Activated naive CD4-positive, alpha-beta T cell treated with anti-CD3 and anti-CD28 coated beads, Interleukin-2, amount 50 U/mL, for 72 hours (primary cell): ENCODE measurements around the gene CDKL1. TPM values are rescaled to one million over a fixed set of nuclear protein-coding genes. Genes with fewer than 3 reads are reported as not detected.
A peak's percentile ranks its signal among the peaks of the same experiment; 100 is the strongest.
"Not testable (repeated sequence)": the region's sequence is repeated elsewhere in the genome, so short reads cannot be mapped to it uniquely, and the experiment has no call there.

Experiments
- ATAC-seq, 2 donors: fragments of 150-1000 bp; cut with Tn5 transposase; 2 replicates each; pipeline ENCODE4 v1.10.0; 2021; ENCODE audit warnings: mild to moderate bottlenecking in 2 of 2, moderate library complexity in 2 of 2
- DNase-seq, 2 donors: peaks; one replicate each; pipeline ENCODE4 v3.0.0; 2021 to 2022; ENCODE audit warnings: low spot score in 2 of 2
- H3K27ac Mint-ChIP-seq, 2 donors: one replicate each; pipeline ENCODE4 v1.8.0; 2022; ENCODE audit warnings: mild to moderate bottlenecking in 2 of 2, mixed read lengths in 2 of 2
- H3K36me3 Mint-ChIP-seq, 2 donors: one replicate each; pipeline ENCODE4 v1.8.0; 2022; ENCODE audit warnings: mixed read lengths in 2 of 2
- H3K9me3 Mint-ChIP-seq, 2 donors: one replicate each; pipeline ENCODE4 v1.8.0; 2022; ENCODE audit warnings: mixed read lengths in 2 of 2
- total RNA-seq, 2 donors: library from RNA; stranded (reverse); gene quantifications; one replicate each; pipeline ENCODE4 v1.2.3, GENCODE V29; 2022

The CDKL1 gene
- total RNA-seq, 2 donors from 2014 or later = 4.3 to 6.1 TPM

DNA sequence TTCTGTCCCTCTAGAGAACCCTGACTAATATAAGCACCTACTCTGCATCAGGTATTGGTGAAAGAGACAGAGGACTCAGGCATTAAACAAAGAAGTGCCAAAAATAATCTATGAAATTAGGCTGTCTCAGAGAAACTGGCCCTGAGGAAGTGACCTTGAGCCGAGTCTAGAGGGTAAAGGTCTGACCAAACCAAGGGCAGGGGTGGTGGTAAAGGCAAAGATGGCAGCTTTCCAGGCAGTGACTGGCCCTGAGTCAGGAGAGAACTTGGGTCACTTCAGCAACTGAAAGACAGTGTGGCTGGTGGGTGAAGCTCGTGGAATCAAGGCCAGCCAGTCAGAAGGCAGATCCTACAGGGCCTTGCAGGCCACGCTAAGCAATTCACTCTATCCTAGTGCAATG is 30.6 kb downstream of the CDKL1 start:
- H3K27ac Mint-ChIP-seq = peak overlapping the region in 1 of 2 donors; percentile 4
- ATAC-seq (no peak), DNase-seq (no peak)
- H3K9me3 Mint-ChIP-seq = peaks cover 0 to 10% of the 10 kb centered on the region in 2 donors
- H3K36me3 Mint-ChIP-seq = peaks cover 10 to 15% of the 10 kb centered on the region in 2 donors

DNA sequence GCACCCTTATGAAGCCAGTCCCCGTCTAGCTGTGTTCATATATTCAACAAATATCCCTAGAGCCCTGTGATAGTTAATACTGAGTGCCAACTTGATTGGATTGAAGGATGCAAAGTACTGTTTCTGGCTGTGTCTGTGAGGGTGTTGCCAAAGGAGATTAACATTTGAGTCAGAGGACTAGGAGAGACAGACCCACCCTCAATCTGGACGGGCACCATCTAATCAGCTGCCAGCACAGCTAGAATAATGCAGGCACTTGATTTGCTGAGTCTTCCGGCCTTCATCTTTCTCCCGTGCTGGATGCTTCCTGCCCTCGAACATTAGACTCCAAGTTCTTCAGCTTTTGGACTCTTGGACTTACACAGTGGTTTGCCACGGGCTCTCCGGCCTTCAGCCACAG is 31.1 kb downstream of the CDKL1 start:
- H3K9me3 Mint-ChIP-seq, ATAC-seq, DNase-seq: not testable (repeated sequence)
- Mint-ChIP-seq H3K36me3 (peaks cover 10 to 15% of the 10 kb centered on the region in 2 donors), H3K27ac (peak overlapping the region in 1 of 2 donors; percentile 4)

DNA sequence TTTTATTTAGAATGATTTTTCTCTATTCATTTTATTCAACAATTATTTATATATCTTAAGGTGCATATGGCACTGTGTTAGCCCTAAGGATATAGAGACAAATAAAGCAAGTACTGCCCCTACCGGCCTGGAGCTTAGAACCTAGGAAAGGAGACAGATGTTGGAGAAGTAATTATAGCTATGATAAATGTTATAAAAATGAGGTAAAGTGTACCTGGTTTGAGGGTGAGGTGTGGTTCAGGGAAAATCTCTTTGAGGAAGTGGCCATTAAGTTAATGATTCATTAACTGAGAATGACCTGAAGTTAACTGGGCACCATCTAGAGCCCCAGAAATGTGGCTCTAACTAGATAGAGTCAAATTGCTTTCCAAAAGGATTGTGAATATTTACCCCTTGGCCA is 31.9 kb downstream of the CDKL1 start:
- H3K36me3 Mint-ChIP-seq = peaks cover 10 to 15% of the 10 kb centered on the region in 2 donors
- no peak overlapping the region for H3K27ac Mint-ChIP-seq
- H3K9me3 Mint-ChIP-seq = peaks cover 0 to 4% of the 10 kb centered on the region in 2 donors
- DNase-seq = no peak
- ATAC-seq = no peak

DNA sequence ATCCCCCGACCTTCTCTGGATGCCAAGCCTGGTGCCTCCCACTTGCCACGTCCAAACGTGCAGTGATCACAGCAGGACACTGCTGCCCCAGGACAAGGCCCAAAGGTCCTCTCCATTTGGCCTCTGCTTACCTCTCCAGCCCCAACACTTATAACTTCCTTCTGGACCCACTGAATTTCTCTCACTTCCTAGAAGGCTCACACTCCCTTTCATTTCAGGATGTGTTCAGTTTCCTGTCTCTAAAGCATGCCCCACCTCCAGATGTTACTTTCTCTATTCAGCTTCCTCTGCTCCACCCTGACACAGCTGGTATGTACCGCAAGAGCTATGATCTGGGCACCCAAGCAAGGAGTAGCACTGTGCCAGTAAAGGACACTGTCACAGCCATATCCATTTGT is 33.0 kb downstream of the CDKL1 start:
- peak overlapping the region; percentile 86 to 94 for H3K27ac Mint-ChIP-seq
- ATAC-seq = peak; percentile 93 to 97
- peak in 1 of 2 donors; percentile 45 for DNase-seq
- H3K9me3 Mint-ChIP-seq = peaks cover 0 to 4% of the 10 kb centered on the region in 2 donors
- H3K36me3 Mint-ChIP-seq = peaks cover 10 to 15% of the 10 kb centered on the region in 2 donors

DNA sequence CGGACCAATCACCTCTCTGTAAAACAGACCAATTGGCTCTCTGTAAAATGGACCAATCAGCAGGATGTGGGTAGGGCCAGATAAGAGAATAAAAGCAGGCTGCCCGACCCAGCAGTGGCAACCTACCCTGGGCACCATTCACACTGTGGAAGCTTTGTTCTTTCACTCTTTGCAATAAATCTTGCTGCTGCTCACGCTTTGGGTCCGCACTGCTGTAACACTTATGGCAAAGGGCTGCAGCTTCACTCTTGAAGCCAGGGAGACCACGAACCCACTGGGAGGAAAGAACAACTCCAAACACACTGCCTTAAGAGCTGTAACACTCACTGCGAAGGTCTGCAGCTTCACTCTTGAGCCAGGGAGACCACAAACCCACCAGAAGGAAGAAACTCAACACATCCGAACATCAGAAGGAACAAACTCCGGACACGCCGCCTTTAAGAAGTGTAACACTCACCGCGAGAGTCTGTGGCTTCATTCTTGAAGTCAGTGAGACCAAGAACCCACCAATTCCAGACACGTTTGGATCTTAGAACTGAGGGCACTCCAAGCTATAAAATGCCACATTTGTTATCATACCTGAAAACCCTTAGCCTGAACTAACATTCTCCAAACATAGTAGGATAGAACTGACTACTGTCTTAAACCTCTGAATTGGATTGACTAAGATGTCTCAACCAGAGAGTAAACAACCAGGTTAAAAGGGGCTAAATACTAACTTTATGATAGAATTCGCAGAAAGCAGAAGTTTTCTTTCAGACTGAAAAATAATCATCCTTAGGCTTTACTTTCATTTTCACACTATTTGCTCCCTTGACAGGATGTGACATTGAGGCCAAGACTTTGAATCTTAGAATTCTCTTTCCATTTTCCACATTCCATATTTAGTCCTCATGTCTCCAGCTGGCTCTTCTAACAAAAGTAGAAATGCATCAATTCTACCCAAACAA is 33.6 kb downstream of the CDKL1 start:
- peak; percentile 37 to 67 for ATAC-seq
- Mint-ChIP-seq H3K36me3 (peaks cover 10 to 15% of the 10 kb centered on the region in 2 donors), H3K9me3 (peaks cover 0 to 4% of the 10 kb centered on the region in 2 donors), H3K27ac (peak overlapping the region; percentile 93 to 94)
- peak in 1 of 2 donors; percentile 24 for DNase-seq

DNA sequence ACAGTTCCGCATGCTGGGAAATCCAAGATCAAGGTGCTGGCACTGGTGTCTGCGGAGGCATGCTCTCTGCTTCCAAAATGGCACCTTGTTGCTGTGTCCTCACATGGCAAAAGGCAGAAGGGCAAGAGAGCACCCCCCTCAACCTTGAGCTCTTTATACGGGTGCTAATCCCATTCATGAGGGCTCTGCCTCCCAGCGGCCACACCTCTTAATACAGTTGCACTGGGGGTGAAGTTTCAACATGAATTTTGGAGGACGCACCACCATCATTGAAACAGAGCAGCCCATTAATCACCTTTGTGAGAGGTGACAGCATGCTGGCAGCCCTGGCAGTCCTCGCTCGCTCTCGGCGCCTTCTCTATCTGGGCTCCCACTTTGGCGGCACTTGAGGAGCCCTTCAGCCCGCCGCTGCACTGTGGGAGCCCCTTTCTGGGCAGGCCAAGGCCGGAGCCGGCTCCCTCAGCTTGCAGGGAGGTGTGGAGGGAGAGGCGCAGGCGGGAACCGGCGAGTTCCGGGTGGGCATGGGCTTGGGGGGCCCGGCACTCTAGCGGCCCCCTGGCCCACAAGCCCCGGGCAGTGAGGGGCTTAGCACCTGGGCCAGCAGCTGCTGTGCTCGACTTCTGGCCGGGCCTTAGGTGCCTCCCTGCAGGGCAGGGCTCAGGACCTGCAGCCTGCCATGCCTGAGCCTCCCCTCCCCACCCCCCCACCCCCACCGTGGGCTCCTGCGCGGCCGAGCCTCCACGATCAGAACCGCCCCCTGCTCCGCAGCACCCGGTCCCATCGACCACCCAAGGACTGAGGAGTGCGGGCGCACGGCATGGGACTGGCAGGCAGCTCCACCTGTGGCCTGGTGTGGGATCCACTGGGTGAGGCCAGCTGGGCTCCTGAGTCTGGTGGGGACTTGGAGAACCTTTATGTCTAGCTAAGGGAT is 34.9 kb downstream of the CDKL1 start:
- ATAC-seq, H3K9me3 Mint-ChIP-seq, H3K27ac Mint-ChIP-seq, DNase-seq: not testable (repeated sequence)
- peaks cover 10 to 15% of the 10 kb centered on the region in 2 donors for H3K36me3 Mint-ChIP-seq

DNA sequence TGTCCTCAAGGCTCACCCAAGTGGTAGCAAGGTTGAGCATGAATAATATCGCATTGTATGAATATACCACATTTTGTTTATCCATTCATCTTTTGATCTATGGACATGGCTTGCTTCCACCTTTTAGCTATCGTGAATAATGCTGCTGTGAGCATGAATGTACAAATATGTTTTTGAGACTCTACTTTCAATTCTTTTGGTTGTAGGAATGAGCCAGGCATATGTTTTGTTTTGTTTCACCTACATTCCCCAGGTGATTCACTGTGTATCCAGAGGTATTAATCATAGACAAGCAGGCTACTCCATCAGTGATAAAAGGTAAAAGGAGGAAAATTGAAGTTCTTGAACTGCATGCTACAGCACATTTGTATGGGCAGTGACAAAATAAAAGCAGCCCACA is 35.8 kb downstream of the CDKL1 start:
- Mint-ChIP-seq H3K36me3 (peaks cover 10 to 15% of the 10 kb centered on the region in 2 donors), H3K27ac (no peak overlapping the region), H3K9me3 (peaks cover 0 to 4% of the 10 kb centered on the region in 2 donors)
- ATAC-seq (no peak), DNase-seq (no peak)

DNA sequence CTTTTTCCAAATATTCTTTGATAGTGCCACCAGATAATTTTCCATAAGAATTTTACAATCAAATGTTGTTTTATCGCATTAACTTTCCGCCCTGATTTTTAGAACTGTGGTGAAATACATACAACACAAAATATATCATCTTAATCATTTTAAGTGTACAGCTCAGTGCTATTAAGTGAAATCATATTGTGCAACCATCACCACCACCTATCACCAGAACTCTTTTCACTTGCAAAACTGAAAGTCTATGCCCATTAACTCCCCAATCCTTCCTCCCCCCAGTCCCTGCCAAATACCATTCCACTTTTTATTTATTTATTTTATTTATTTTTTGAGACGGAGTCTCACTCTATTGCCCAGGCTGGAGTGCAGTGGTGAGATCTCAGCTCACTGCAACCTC is 36.6 kb downstream of the CDKL1 start:
- peaks cover 0 to 4% of the 10 kb centered on the region in 2 donors for H3K9me3 Mint-ChIP-seq
- H3K36me3 Mint-ChIP-seq = peaks cover 10 to 15% of the 10 kb centered on the region in 2 donors
- ATAC-seq (no peak), DNase-seq (no peak)
- H3K27ac Mint-ChIP-seq = no peak overlapping the region

DNA sequence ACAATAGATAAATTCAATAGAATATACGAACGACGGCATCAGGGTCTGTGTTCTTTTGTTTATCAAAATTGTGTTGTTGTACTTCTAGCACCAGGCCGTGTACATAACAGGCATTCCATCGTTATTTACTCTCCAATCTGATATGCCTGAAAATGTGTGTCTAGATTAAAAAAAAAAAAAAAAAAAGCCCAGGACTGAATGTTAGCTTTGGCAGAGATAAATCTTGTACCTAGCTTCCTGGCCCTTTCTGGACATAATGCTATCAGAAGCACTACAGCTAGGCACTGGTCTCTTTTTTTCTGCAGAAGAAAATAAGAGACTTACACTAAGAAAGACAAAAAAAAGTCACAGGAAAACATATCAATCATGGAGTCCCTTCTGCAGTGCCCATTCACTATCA is 37.0 kb downstream of the CDKL1 start:
- H3K36me3 Mint-ChIP-seq = peaks cover 10 to 15% of the 10 kb centered on the region in 2 donors
- no peak overlapping the region for H3K27ac Mint-ChIP-seq
- H3K9me3 Mint-ChIP-seq = peaks cover 0 to 4% of the 10 kb centered on the region in 2 donors

DNA sequence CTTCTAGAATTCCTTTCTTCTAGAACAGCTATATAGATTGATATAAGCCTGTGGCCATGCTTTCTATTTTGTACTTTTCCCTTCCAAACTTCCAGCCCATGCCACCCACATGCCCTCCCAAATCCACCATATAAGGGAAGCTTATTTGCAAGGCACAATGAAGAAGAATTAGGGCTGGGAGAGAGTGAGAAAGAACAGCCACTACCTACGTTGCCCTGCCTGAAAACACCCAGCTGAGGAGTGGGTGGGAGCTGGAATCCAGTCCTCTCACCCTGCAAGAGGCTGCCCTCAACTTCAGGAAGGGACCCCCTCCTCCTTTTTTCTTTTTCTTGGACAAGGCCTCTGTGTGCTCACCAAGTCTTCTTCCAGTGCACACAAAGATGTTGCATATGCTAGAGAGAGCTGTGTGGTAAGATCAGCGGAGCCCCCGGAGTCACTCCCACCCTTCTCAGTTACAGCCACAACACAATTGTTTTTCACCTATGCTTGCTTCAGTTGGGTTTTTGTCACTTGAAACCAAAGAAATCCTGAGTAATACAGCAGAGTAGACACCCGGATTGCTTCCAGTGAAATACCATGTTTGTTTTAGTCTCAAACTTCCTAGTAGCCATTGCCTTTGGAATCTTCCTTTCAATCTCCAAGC is 38.8 kb downstream of the CDKL1 start:
- Mint-ChIP-seq H3K27ac (no peak overlapping the region), H3K9me3 (peaks cover 0 to 4% of the 10 kb centered on the region in 2 donors), H3K36me3 (peaks cover 6 to 7% of the 10 kb centered on the region in 2 donors)
- DNase-seq (no peak), ATAC-seq (no peak)

More for the DNA sequence above, 37.0 kb downstream of the CDKL1 start:
- no peak for ATAC-seq
- no peak for DNase-seq

DNA sequence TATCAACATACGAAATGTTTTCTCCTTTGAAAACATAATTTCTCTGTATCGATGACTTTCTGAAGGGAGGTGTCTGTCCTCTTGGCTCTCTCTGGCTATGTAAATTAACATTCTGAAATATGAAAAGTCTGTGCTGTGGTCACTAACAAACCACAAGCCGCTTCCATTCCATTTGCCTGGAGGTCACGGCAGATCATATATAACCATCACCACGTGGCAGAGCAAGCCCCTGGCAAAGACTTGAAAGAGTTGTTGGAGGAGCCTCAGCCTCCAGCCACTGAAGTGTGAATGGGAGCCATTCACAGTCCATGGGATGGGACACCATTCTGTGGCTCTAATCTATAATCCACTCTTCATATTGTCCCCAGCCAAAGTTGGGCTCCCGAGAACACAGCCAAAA is 39.6 kb downstream of the CDKL1 start:
- no peaks in the 10 kb centered on the region for H3K9me3 Mint-ChIP-seq
- no peaks in the 10 kb centered on the region for H3K36me3 Mint-ChIP-seq
- DNase-seq (no peak), ATAC-seq (no peak)
- no peak overlapping the region for H3K27ac Mint-ChIP-seq

DNA sequence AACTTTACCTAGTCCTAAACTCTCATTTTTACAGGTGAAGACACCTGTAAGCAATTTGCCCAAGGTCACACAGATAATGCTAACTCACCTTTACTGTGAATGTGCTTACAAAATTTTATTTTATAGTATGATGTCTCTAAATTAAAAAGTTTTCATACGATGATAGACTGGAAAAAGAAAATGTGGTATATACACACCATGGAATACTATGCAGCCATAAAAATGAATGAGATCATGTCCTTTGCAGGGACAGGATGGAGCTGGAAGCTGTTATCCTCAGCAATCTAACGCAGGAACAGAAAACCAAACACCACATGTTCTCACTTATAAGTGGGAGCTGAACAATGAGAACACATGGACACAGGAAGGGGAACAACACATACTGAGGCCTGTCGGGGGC is 40.4 kb downstream of the CDKL1 start:
- ATAC-seq, H3K9me3 Mint-ChIP-seq, H3K36me3 Mint-ChIP-seq, DNase-seq, H3K27ac Mint-ChIP-seq: not testable (repeated sequence)

DNA sequence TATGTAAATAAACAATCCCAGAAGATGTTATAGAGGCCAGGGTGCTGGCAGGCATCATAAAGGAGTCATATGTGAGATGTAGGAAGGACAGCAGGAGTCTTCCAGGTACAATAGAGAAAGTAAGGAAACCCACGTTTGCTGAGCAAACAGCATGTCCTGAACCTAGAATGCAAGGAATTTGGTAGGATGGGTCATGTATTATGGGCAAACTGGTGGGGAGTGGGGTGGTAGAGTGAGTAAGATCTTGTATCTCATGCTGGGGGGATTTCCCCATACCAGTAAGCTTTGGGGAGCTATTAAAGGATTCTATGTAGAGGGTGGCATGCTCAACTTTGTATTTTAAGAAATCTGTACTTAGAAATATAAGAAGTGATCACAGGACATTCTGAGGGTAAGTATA is 41.0 kb downstream of the CDKL1 start:
- DNase-seq (no peak), ATAC-seq (peak in 1 of 2 donors; percentile 43)
- Mint-ChIP-seq H3K9me3 (no peaks in the 10 kb centered on the region), H3K36me3 (no peaks in the 10 kb centered on the region), H3K27ac (no peak overlapping the region)

DNA sequence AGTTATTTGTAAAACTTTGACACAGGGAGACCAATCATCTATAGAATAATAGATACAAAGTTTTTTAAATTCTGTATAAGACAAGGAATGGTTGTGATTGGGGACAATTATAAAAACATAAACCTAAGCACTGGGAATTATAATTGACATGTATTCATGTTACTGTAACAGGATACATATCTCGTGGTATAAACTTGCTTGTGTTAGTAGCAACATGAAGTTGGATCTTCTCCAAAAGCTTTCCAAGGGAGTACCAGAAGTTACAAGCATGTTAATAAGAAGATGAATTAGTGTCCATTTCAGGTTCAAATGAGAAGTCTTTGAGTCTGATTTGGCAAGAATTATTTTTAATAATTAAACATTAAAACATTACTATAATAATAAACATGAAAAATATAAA is 42.2 kb downstream of the CDKL1 start:
- ATAC-seq = no peak
- Mint-ChIP-seq H3K27ac (no peak overlapping the region), H3K9me3 (no peaks in the 10 kb centered on the region), H3K36me3 (no peaks in the 10 kb centered on the region)
- DNase-seq = no peak

DNA sequence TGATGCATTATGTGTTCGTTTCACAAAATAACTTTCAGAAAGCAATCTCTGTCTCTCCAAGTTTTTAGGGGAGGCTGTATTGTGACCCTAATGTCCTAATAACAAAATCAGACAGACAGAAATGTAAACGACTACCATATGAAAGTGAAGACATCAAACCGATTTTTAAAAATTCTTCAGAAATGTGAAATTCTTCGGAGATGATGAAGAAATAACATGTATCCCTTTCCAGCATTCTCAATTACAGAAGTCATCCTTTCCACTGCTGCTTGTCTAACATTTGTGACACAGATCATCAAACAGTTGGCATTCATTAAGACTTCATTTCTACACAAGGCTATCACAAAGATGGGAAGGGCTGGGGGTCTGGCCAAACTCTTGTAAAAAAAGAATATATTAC is 43.6 kb downstream of the CDKL1 start:
- H3K9me3 Mint-ChIP-seq = no peaks in the 10 kb centered on the region
- H3K27ac Mint-ChIP-seq = no peak overlapping the region
- no peak for ATAC-seq
- H3K36me3 Mint-ChIP-seq = no peaks in the 10 kb centered on the region
- no peak for DNase-seq

DNA sequence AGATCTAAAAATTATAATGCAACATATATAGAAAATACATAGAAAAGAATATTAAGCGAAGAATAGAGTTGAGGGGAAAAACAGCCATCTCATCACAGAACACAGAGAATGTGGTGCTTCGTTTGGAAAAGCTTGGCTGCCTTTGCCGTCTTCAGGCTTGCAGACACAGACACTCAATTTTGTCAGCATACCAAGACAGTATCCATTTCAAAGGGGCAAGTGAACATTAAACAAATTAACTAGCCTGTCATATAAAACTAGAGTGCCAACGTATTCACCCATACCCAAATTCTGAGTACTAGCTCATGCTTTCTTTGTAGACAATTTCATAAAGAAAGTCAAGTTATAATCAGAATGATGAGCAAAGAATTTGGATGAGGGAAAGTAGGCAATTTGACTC is 44.1 kb downstream of the CDKL1 start:
- DNase-seq = no peak
- Mint-ChIP-seq H3K9me3 (no peaks in the 10 kb centered on the region), H3K36me3 (no peaks in the 10 kb centered on the region), H3K27ac (no peak overlapping the region)
- no peak for ATAC-seq
